HG03159 (cell line): ENCODE measurements around the gene PTX4.

Experiments
- ATAC-seq: cut with Tn5 transposase; IDR thresholded peaks from one replicate; pipeline ENCODE4 v1.9.1; 2021; ENCODE audit warnings: mild to moderate bottlenecking, moderate library complexity; ENCODE audit not compliant: unreplicated experiment

Gene PTX4

GRCh38 chr16:1465567-1465915, 23.2 kb downstream of the PTX4 start:
- ATAC-seq = no peak

- no peak for ATAC-seq
These were observed 23.7 kb downstream of the PTX4 start for GRCh38 chr16:1464894-1465566.

GRCh38 chr16:1464196-1464893, 24.4 kb downstream of the PTX4 start:
- no peak for ATAC-seq

- ATAC-seq = no peak
These were observed 27.6 kb downstream of the PTX4 start for GRCh38 chr16:1461146-1461545.

- no peak for ATAC-seq
These were observed 28.1 kb downstream of the PTX4 start for GRCh38 chr16:1460602-1461138.

GRCh38 chr16:1459967-1460366, 28.8 kb downstream of the PTX4 start:
- ATAC-seq = no peak

GRCh38 chr16:1458977-1459341, 29.8 kb downstream of the PTX4 start:
- no peak for ATAC-seq

GRCh38 chr16:1458336-1458976, 30.3 kb downstream of the PTX4 start:
- ATAC-seq = no peak

GRCh38 chr16:1457489-1458245, 31.1 kb downstream of the PTX4 start:
- ATAC-seq = no peak

GRCh38 chr16:1456951-1457350, 31.8 kb downstream of the PTX4 start:
- ATAC-seq = no peak

GRCh38 chr16:1455190-1456171, 33.3 kb downstream of the PTX4 start:
- no peak for ATAC-seq

- no peak for ATAC-seq
These were observed 34.2 kb downstream of the PTX4 start for GRCh38 chr16:1454561-1454960.

- no peak for ATAC-seq
These were observed 35.4 kb downstream of the PTX4 start for GRCh38 chr16:1453316-1453715.

- no peak for ATAC-seq
These were observed 36.2 kb downstream of the PTX4 start for GRCh38 chr16:1452530-1452929.

- ATAC-seq = no peak
These were observed 36.9 kb downstream of the PTX4 start for GRCh38 chr16:1451702-1452392.

- no peak for ATAC-seq
These were observed 37.9 kb downstream of the PTX4 start for GRCh38 chr16:1450841-1451240.

GRCh38 chr16:1450218-1450617, 38.5 kb downstream of the PTX4 start:
- no peak for ATAC-seq

- ATAC-seq = no peak
These were observed 39.4 kb downstream of the PTX4 start for GRCh38 chr16:1449201-1449788.

- no peak for ATAC-seq
These were observed 40.1 kb downstream of the PTX4 start for GRCh38 chr16:1448536-1449116.
